T-cell (primary cell): ENCODE measurements around the gene OR6J1. TPM values are rescaled to one million over a fixed set of nuclear protein-coding genes. Genes with fewer than 3 reads are reported as not detected.
A peak's percentile ranks its signal among the peaks of the same experiment; 100 is the strongest.
"Not testable (repeated sequence)": the region's sequence is repeated elsewhere in the genome, so short reads cannot be mapped to it uniquely, and the experiment has no call there.

Experiments used
- ATAC-seq, 4 experiments: fragments of 200-7000 bp in 3 of 4; fragments of 150-1000 bp in 1 of 4; cut with Tn5 transposase; replicated peaks in 1 of 4; 1 replicate in 3 of 4; 2 replicates in 1 of 4; pipeline ENCODE4 v1.10.0; 2021; ENCODE audit warnings: moderate library complexity in 3 of 4, mild to moderate bottlenecking in 2 of 4, moderate number of reproducible peaks in 1 of 4
- CTCF ChIA-PET, 2 donors: fragments of 300-600 bp; sonication (Branson Sonifier 250); formaldehyde crosslinking; loops; one replicate each; lab custom pipeline; 2022; ENCODE audit warnings: antibody characterized with exemption in 2 of 2; lab: Charles Lee
- POLR2A ChIA-PET, 2 donors: fragments of 300-600 bp; sonication (Branson Sonifier 250); formaldehyde crosslinking; loops; one replicate each; lab custom pipeline; 2022; ENCODE audit warnings: antibody characterized with exemption in 2 of 2; lab: Charles Lee
- DNase-seq, 35 experiments: peaks; one replicate each; pipeline versions ENCODE4 v3.0.0 to v3.0.0-alpha.2; 2013 to 2023
- H3K27ac ChIP-seq: one replicate; pipeline ENCODE4 v1.5.1; 2013; ENCODE audit warnings: low read length
- H3K27me3 ChIP-seq, 2 experiments: replicated peaks in 1 of 2; 1 replicate in 1 of 2; 2 replicates in 1 of 2; pipeline versions ENCODE4 v1.6.1 to v1.7.0; 2013; ENCODE audit warnings: low read length in 1 of 2, mixed read lengths in 1 of 2; ENCODE audit not compliant: control insufficient read depth in 2 of 2, insufficient read depth in 2 of 2; ENCODE audit errors: extremely low read depth in 1 of 2
- H3K36me3 ChIP-seq, 2 donors: 1 replicate in 1 of 2; 2 replicates in 1 of 2; pipeline versions ENCODE4 v1.6.1 to v1.7.0; 2013; ENCODE audit warnings: low read length in 1 of 2; ENCODE audit not compliant: control insufficient read depth in 2 of 2, insufficient read depth in 1 of 2; ENCODE audit errors: extremely low read depth in 1 of 2
- H3K4me1 ChIP-seq, 2 experiments: 1 replicate in 1 of 2; 2 replicates in 1 of 2; pipeline versions ENCODE4 v1.6.1 to v1.7.0; 2013; ENCODE audit warnings: low read length in 2 of 2, mixed read lengths in 1 of 2; ENCODE audit not compliant: insufficient read depth in 2 of 2, control insufficient read depth in 1 of 2; ENCODE audit errors: extremely low read depth in 1 of 2
- H3K4me3 ChIP-seq, 2 donors: 1 replicate in 1 of 2; 2 replicates in 1 of 2; pipeline versions ENCODE4 v1.5.1 to v1.7.0; 2013; ENCODE audit warnings: mild to moderate bottlenecking in 2 of 2, low read length in 1 of 2, moderate library complexity in 1 of 2; ENCODE audit not compliant: control insufficient read depth in 1 of 2; ENCODE audit errors: extremely low read depth in 1 of 2
- H3K9me3 ChIP-seq: 2 replicates; pipeline ENCODE4 v1.7.0; 2013
- H3K27ac Mint-ChIP-seq, 2 donors: one replicate each; pipeline ENCODE4 v1.8.0; 2020 to 2021; ENCODE audit warnings: mild to moderate bottlenecking in 2 of 2, mixed read lengths in 2 of 2
- H3K27me3 Mint-ChIP-seq, 2 donors: one replicate each; pipeline ENCODE4 v1.8.0; 2021 to 2022; ENCODE audit warnings: mixed read lengths in 2 of 2
- H3K36me3 Mint-ChIP-seq: one replicate; pipeline ENCODE4 v1.8.0; 2021; ENCODE audit warnings: mixed read lengths
- H3K4me1 Mint-ChIP-seq, 3 donors: one replicate each; pipeline ENCODE4 v1.8.0; 2020 to 2022; ENCODE audit warnings: mixed read lengths in 3 of 3, mild to moderate bottlenecking in 1 of 3
- H3K4me3 Mint-ChIP-seq, 3 donors: one replicate each; pipeline ENCODE4 v1.8.0; 2020 to 2022; ENCODE audit warnings: mild to moderate bottlenecking in 3 of 3, mixed read lengths in 3 of 3, moderate library complexity in 3 of 3
- H3K9me3 Mint-ChIP-seq, 3 donors: one replicate each; pipeline ENCODE4 v1.8.0; 2020 to 2022; ENCODE audit warnings: mixed read lengths in 3 of 3
- WGBS: methylation state at CpG from one replicate; pipeline ENCODE4 v1.1.5; 2013; ENCODE audit warnings: missing lambda C conversion rate; ENCODE audit not compliant: insufficient coverage; 5-methylcytosine and 5-hydroxymethylcytosine counted together
- total RNA-seq, 35 experiments: library from RNA in 6 of 35; stranded (reverse) in 6 of 35; fragments of 120-200 nt in 1 of 35; gene quantifications; one replicate each; pipeline versions ENCODE4 v1.2.1 to v1.2.4 and lab custom pipeline; 2013 to 2026

Gene OR6J1
- total RNA-seq, 5 donors from 2014 or later (not counting 1 experiment from before 2014, with no cell fraction given): not detected

- peak within 1 kb of the TSS; percentile 93 to 99 (median 97) for H3K4me3 Mint-ChIP-seq
- peak within 1 kb of the TSS; percentile 88 to 90 for H3K4me3 ChIP-seq
- H3K36me3 Mint-ChIP-seq: peaks cover 18% of the 10 kb centered on the region
- H3K4me1 Mint-ChIP-seq: peaks cover 59 to 62% (median 61%) of the 10 kb centered on the region in 3 donors
- peak within 1 kb of the TSS; percentile 98 for H3K27ac ChIP-seq
- no peaks in the 10 kb centered on the region for H3K9me3 ChIP-seq
- H3K27me3 ChIP-seq: peaks cover 0 to 2% of the 10 kb centered on the region in 2 experiments
- WGBS: under 1% methylated on average over 42 of the region's 44 CpGs
- ATAC-seq (peak; percentile 93), DNase-seq (peak; percentile 97 to 100 (median 99))
- H3K27me3 Mint-ChIP-seq: peaks cover 0 to 5% of the 10 kb centered on the region in 2 donors
- peak within 1 kb of the TSS; percentile 99 to 100 for H3K27ac Mint-ChIP-seq
- no peaks in the 10 kb centered on the region for H3K9me3 Mint-ChIP-seq
- ChIA-PET CTCF (interaction anchor here (0.5 to 6.3 kb wide), 31 partner anchors 9 to 746 kb away, joined by 3 to 82 read pairs (median 4); partner anchors contain the start of genes ABHD4 (in 1 of the 2), ACIN1 (in 1 of the 2), C14orf119 (in 1 of the 2) and MRPL52 (in 1 of the 2)), POLR2A (interaction anchor here (0.6 to 2.8 kb wide), 30 partner anchors 10 to 732 kb away, joined by 3 to 39 read pairs (median 4); partner anchors contain the start of genes ABHD4 (in 1 of the 2), OXA1L (in 1 of the 2), PABPN1 (in 1 of the 2) and PRMT5 (in 1 of the 2))
- H3K4me1 ChIP-seq: peaks cover 25 to 34% of the 10 kb centered on the region in 2 experiments
- H3K36me3 ChIP-seq: peaks cover 0 to 4% of the 10 kb centered on the region in 2 donors
Measured at GRCh38 chr14:22589096-22589839, 54.9 kb downstream of the OR6J1 start, which contains the start of gene DAD1. Gene DAD1 (minus strand): TSS chr14:22589224. CDS start chr14:22589157, 67 bp downstream.

DNA sequence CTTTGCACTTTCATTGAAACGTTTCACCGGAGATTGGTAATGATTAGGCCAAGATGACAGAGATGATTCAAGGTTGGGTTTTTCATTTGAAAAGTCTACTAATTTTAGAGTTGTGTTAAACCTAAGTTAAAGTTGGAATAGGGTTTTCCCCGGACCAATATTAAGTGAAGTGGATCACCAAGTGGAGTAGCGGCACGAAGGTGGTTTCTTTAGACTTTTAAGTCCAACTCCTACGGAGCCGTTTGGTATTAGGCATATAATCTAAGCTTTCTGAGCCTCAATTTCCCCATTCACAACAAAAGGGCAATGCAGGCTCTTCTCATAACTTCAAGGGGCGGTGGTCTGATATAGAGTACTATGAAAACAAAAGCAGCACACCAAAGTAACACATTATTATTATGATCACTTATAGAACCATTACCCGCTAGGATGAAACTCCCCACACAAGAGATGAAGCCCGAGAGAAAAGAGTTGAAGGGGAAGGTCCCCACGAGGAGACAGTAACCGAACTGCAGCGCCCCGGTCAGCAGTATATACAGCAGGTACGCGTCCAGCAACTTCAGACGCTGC is 55.5 kb downstream of the OR6J1 start:
- Histone ChIP-seq H3K36me3 (peaks cover 0 to 4% of the 10 kb centered on the region in 2 donors), H3K27ac (peak overlapping the region; percentile 98), H3K4me3 (peak overlapping the region; percentile 88 to 90), H3K27me3 (peaks cover 0 to 2% of the 10 kb centered on the region in 2 experiments), H3K4me1 (peaks cover 30 to 39% of the 10 kb centered on the region in 2 experiments), H3K9me3 (no peaks in the 10 kb centered on the region)
- Mint-ChIP-seq H3K27ac (peak overlapping the region; percentile 99 to 100), H3K4me3 (peak overlapping the region; percentile 93 to 99 (median 97)), H3K27me3 (peaks cover 0 to 5% of the 10 kb centered on the region in 2 donors), H3K9me3 (no peaks in the 10 kb centered on the region), H3K36me3 (peaks cover 18% of the 10 kb centered on the region), H3K4me1 (peaks cover 65 to 69% (median 68%) of the 10 kb centered on the region in 3 donors)
- DNase-seq (peak in 1 of 35 experiments; percentile 58), ATAC-seq (no peak)
- 2% methylated on average over 12 of the region's 17 CpGs for WGBS
- ChIA-PET CTCF (interaction anchor here (0.5 to 6.3 kb wide), 27 partner anchors 10 to 746 kb away, joined by 3 to 82 read pairs (median 4); partner anchors contain the start of genes ABHD4 (in 1 of the 2), ACIN1 (in 1 of the 2), C14orf119 (in 1 of the 2) and MRPL52 (in 1 of the 2)), POLR2A (interaction anchor here (0.6 to 2.8 kb wide), 18 partner anchors 10 to 732 kb away, joined by 3 to 39 read pairs (median 4); partner anchors contain the start of genes ABHD4 (in 1 of the 2), OXA1L (in 1 of the 2), PABPN1 (in 1 of the 2) and PRMT5 (in 1 of the 2))

GRCh38 chr14:22587677-22588422 is 56.3 kb downstream of the OR6J1 start:
- not testable (repeated sequence) for H3K27me3 Mint-ChIP-seq, H3K27me3 ChIP-seq, H3K9me3 Mint-ChIP-seq, H3K36me3 ChIP-seq, ATAC-seq, H3K9me3 ChIP-seq
- Mint-ChIP-seq H3K4me1 (peaks cover 73 to 76% (median 74%) of the 10 kb centered on the region in 3 donors), H3K36me3 (peaks cover 18% of the 10 kb centered on the region), H3K27ac (peak overlapping the region; percentile 99 to 100), H3K4me3 (peak overlapping the region; percentile 93 to 99 (median 97))
- Histone ChIP-seq H3K4me3 (peak overlapping the region; percentile 88 to 90), H3K4me1 (peaks cover 38 to 39% of the 10 kb centered on the region in 2 experiments), H3K27ac (peak overlapping the region; percentile 98)
- CTCF ChIA-PET: interaction anchor here (0.6 to 6.3 kb wide), 6 partner anchors 10 to 548 kb away, joined by 3 to 82 read pairs (median 6); partner anchors contain the start of gene ABHD4 (in 1 of the 2)
- peak in 1 of 35 experiments; percentile 50 for DNase-seq
- 0% methylated on average over 2 of the region's 10 CpGs for WGBS
- POLR2A ChIA-PET: interaction anchor here (0.5 to 2.8 kb wide), 8 partner anchors 11 to 419 kb away, joined by 3 to 39 read pairs (median 6); partner anchors contain the start of genes ABHD4 (in 1 of the 2) and RBM23 (in 1 of the 2)

GRCh38 chr14:22587247-22587646 is 56.9 kb downstream of the OR6J1 start:
- Histone ChIP-seq H3K9me3 (no peaks in the 10 kb centered on the region), H3K27ac (peak overlapping the region; percentile 98), H3K36me3 (peaks cover 0 to 4% of the 10 kb centered on the region in 2 donors), H3K27me3 (no peaks in the 10 kb centered on the region), H3K4me1 (peaks cover 39 to 40% of the 10 kb centered on the region in 2 experiments), H3K4me3 (no peak overlapping the region)
- peaks cover 78 to 82% (median 80%) of the 10 kb centered on the region in 3 donors for H3K4me1 Mint-ChIP-seq
- WGBS: no CpG with 5 or more reads among the region's 5 CpGs
- ChIA-PET POLR2A (interaction anchor here in 1 of 2 donors (0.5 to 2.8 kb wide), 3 partner anchors 12 to 126 kb away, joined by 5 to 39 read pairs (median 5); partner anchors contain the start of gene ABHD4), CTCF (interaction anchor here in 1 of 2 donors (0.6 to 6.3 kb wide), 3 partner anchors 17 to 548 kb away, joined by 3 to 82 read pairs (median 7); no protein-coding TSS in a partner anchor)
- peak overlapping the region; percentile 99 to 100 for H3K27ac Mint-ChIP-seq
- DNase-seq (no peak), ATAC-seq (no peak)
- no peaks in the 10 kb centered on the region for H3K27me3 Mint-ChIP-seq
- peaks cover 18% of the 10 kb centered on the region for H3K36me3 Mint-ChIP-seq
- no peaks in the 10 kb centered on the region for H3K9me3 Mint-ChIP-seq
- peak overlapping the region; percentile 93 to 99 (median 97) for H3K4me3 Mint-ChIP-seq

DNA sequence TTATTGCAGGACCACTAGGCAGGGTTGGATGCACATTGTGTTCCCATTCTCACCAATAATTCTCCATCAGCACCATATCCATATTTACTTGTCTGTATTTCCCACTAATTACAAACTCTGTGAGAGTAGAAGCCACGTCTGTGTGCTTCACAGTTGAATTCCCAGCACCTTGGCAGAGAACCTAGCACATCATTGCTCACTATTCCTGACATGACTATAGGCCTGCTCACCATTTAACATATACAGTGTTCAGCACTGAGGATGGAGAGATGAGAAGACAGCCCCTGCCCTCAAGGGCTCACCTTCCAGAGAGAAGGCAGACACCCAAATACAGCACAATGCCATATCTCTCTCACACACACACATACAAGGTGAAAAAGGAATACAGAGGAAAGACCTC is 60.2 kb downstream of the OR6J1 start:
- ChIA-PET CTCF (interaction anchor here in 1 of 2 donors (0.8 to 2.7 kb wide), 3 partner anchors 13 to 22 kb away, joined by 3 to 10 read pairs (median 3); no protein-coding TSS in a partner anchor), POLR2A (interaction anchor here (0.6 to 1.0 kb wide), 3 partner anchors 10 to 740 kb away, joined by 3 to 4 read pairs (median 3); no protein-coding TSS in a partner anchor)

More for the DNA sequence above, 60.2 kb downstream of the OR6J1 start:
- WGBS: 60% methylated on average over 1 of the region's 1 CpG
- H3K4me1 ChIP-seq: peaks cover 31 to 42% of the 10 kb centered on the region in 2 experiments
- no peaks in the 10 kb centered on the region for H3K9me3 Mint-ChIP-seq
- no peaks in the 10 kb centered on the region for H3K27me3 ChIP-seq
- peak overlapping the region; percentile 21 for H3K27ac ChIP-seq
- H3K27me3 Mint-ChIP-seq: no peaks in the 10 kb centered on the region
- DNase-seq (no peak), ATAC-seq (no peak)
- H3K4me1 Mint-ChIP-seq: peaks cover 78 to 80% (median 79%) of the 10 kb centered on the region in 3 donors
- peak overlapping the region; percentile 99 to 100 for H3K27ac Mint-ChIP-seq
- H3K36me3 Mint-ChIP-seq: peaks cover 23% of the 10 kb centered on the region
- peaks cover 0 to 9% of the 10 kb centered on the region in 2 donors for H3K36me3 ChIP-seq
- no peaks in the 10 kb centered on the region for H3K9me3 ChIP-seq
- H3K4me3 ChIP-seq: no peak overlapping the region
- peak overlapping the region in 2 of 3 donors; percentile 34 to 93 for H3K4me3 Mint-ChIP-seq
